Measurements from ENCODE around the gene ATP5ME. TPM values are rescaled to one million over a fixed set of nuclear protein-coding genes. Genes with fewer than 3 reads are reported as not detected.

ATP5ME gene
- total RNA-seq, 1 experiment from 2014 or later: 87.6 TPM

- Histone ChIP-seq H3K27ac (no peak overlapping the region), H3K9me3 (replicated peaks) (no peaks in the 10 kb centered on the region), H3K4me3 (no peak overlapping the region), H3K36me3 (no peaks in the 10 kb centered on the region), H3K4me1 (replicated peaks) (no peaks in the 10 kb centered on the region), H3K27me3 (replicated peaks) (no peaks in the 10 kb centered on the region)
- DNase-seq (ENCODE audit: low read depth in 1 of 2, low spot score in 2 of 2): no peak
Measured at GRCh38 chr4:663438-664428, 10.3 kb downstream of the ATP5ME start.

GRCh38 chr4:663046-663437 is 11.0 kb downstream of the ATP5ME start:
- no peak overlapping the region for H3K27ac ChIP-seq

GRCh38 chr4:661881-662761 is 12.0 kb downstream of the ATP5ME start:
- H3K27me3 ChIP-seq (replicated peaks): no peaks in the 10 kb centered on the region
- DNase-seq (ENCODE audit: low read depth in 1 of 2, low spot score in 2 of 2): no peak
- H3K4me3 ChIP-seq: no peak overlapping the region
- no peaks in the 10 kb centered on the region for H3K4me1 ChIP-seq (replicated peaks)
- H3K36me3 ChIP-seq: no peaks in the 10 kb centered on the region
- H3K27ac ChIP-seq: no peak overlapping the region
- H3K9me3 ChIP-seq (replicated peaks): no peaks in the 10 kb centered on the region

More at GRCh38 chr4:663046-663437, 11.0 kb downstream of the ATP5ME start:
- Histone ChIP-seq H3K4me1 (replicated peaks) (no peaks in the 10 kb centered on the region), H3K9me3 (replicated peaks) (no peaks in the 10 kb centered on the region), H3K27me3 (replicated peaks) (no peaks in the 10 kb centered on the region), H3K4me3 (no peak overlapping the region), H3K36me3 (no peaks in the 10 kb centered on the region)
- no peak for DNase-seq (ENCODE audit: low read depth in 1 of 2, low spot score in 2 of 2)

- H3K36me3 ChIP-seq: no peaks in the 10 kb centered on the region
- no peaks in the 10 kb centered on the region for H3K4me1 ChIP-seq (replicated peaks)
- no peaks in the 10 kb centered on the region for H3K27me3 ChIP-seq (replicated peaks)
- no peak overlapping the region for H3K4me3 ChIP-seq
- no peaks in the 10 kb centered on the region for H3K9me3 ChIP-seq (replicated peaks)
- no peak overlapping the region for H3K27ac ChIP-seq
- DNase-seq (ENCODE audit: low read depth in 1 of 2, low spot score in 2 of 2): no peak
Measured at GRCh38 chr4:661231-661630, 12.8 kb downstream of the ATP5ME start.

- Histone ChIP-seq H3K36me3 (no peaks in the 10 kb centered on the region), H3K9me3 (replicated peaks) (no peaks in the 10 kb centered on the region), H3K27ac (no peak overlapping the region), H3K27me3 (replicated peaks) (no peaks in the 10 kb centered on the region), H3K4me1 (replicated peaks) (no peaks in the 10 kb centered on the region), H3K4me3 (no peak overlapping the region)
- no peak for DNase-seq (ENCODE audit: low read depth in 1 of 2, low spot score in 2 of 2)
Measured at GRCh38 chr4:660401-660800, 13.7 kb downstream of the ATP5ME start.

GRCh38 chr4:659851-660250 is 14.2 kb downstream of the ATP5ME start:
- no peaks in the 10 kb centered on the region for H3K27me3 ChIP-seq (replicated peaks)
- no peak for DNase-seq (ENCODE audit: low read depth in 1 of 2, low spot score in 2 of 2)
- H3K4me3 ChIP-seq: no peak overlapping the region
- H3K9me3 ChIP-seq (replicated peaks): no peaks in the 10 kb centered on the region
- no peaks in the 10 kb centered on the region for H3K4me1 ChIP-seq (replicated peaks)
- no peak overlapping the region for H3K27ac ChIP-seq
- H3K36me3 ChIP-seq: no peaks in the 10 kb centered on the region

- Histone ChIP-seq H3K4me1 (replicated peaks) (no peaks in the 10 kb centered on the region), H3K36me3 (no peaks in the 10 kb centered on the region), H3K4me3 (no peak overlapping the region), H3K9me3 (replicated peaks) (no peaks in the 10 kb centered on the region), H3K27ac (no peak overlapping the region), H3K27me3 (replicated peaks) (no peaks in the 10 kb centered on the region)
- DNase-seq (ENCODE audit: low read depth in 1 of 2, low spot score in 2 of 2): no peak
Measured at GRCh38 chr4:658681-659667, 15.1 kb downstream of the ATP5ME start.

- no peaks in the 10 kb centered on the region for H3K27me3 ChIP-seq (replicated peaks)
- no peak for DNase-seq (ENCODE audit: low read depth in 1 of 2, low spot score in 2 of 2)
- no peaks in the 10 kb centered on the region for H3K4me1 ChIP-seq (replicated peaks)
- no peaks in the 10 kb centered on the region for H3K36me3 ChIP-seq
- no peak overlapping the region for H3K4me3 ChIP-seq
- no peaks in the 10 kb centered on the region for H3K9me3 ChIP-seq (replicated peaks)
- H3K27ac ChIP-seq: no peak overlapping the region
Measured at GRCh38 chr4:657834-658667, 16.0 kb downstream of the ATP5ME start.

- H3K4me1 ChIP-seq (replicated peaks): no peaks in the 10 kb centered on the region
- no peak for DNase-seq (ENCODE audit: low read depth in 1 of 2, low spot score in 2 of 2)
- no peaks in the 10 kb centered on the region for H3K36me3 ChIP-seq
Measured at GRCh38 chr4:657338-657833, 16.7 kb downstream of the ATP5ME start.

GRCh38 chr4:656436-657337 is 17.4 kb downstream of the ATP5ME start:
- DNase-seq (ENCODE audit: low read depth in 1 of 2, low spot score in 2 of 2): no peak
- Histone ChIP-seq H3K4me1 (replicated peaks) (no peaks in the 10 kb centered on the region), H3K27ac (no peak overlapping the region), H3K27me3 (replicated peaks) (no peaks in the 10 kb centered on the region), H3K9me3 (replicated peaks) (no peaks in the 10 kb centered on the region), H3K4me3 (no peak overlapping the region), H3K36me3 (no peaks in the 10 kb centered on the region)

More at GRCh38 chr4:657338-657833, 16.7 kb downstream of the ATP5ME start:
- H3K27ac ChIP-seq: no peak overlapping the region
- no peaks in the 10 kb centered on the region for H3K9me3 ChIP-seq (replicated peaks)
- H3K4me3 ChIP-seq: no peak overlapping the region
- no peaks in the 10 kb centered on the region for H3K27me3 ChIP-seq (replicated peaks)

- Histone ChIP-seq H3K27me3 (replicated peaks) (no peaks in the 10 kb centered on the region), H3K36me3 (no peaks in the 10 kb centered on the region), H3K4me1 (replicated peaks) (no peaks in the 10 kb centered on the region), H3K4me3 (no peak overlapping the region), H3K27ac (no peak overlapping the region), H3K9me3 (replicated peaks) (no peaks in the 10 kb centered on the region)
- no peak for DNase-seq (ENCODE audit: low read depth in 1 of 2, low spot score in 2 of 2)
Measured at GRCh38 chr4:655464-656151, 18.5 kb downstream of the ATP5ME start.

All from SJSA1 (cell line).